ENCODE measurements around the gene FTO. TPM values are rescaled to one million over a fixed set of nuclear protein-coding genes. Genes with fewer than 3 reads are reported as not detected.

FTO gene
- total RNA-seq, 1 experiment from 2014 or later = 57.4 TPM

GRCh38 chr16:53792161-53792951, 88.4 kb downstream of the FTO start:
- Mint-ChIP-seq H3K27ac (no peak overlapping the region), H3K36me3 (no peaks in the 10 kb centered on the region), H3K27me3 (ENCODE audit: low read depth) (no peaks in the 10 kb centered on the region), H3K9me3 (no peaks in the 10 kb centered on the region), H3K4me1 (peaks cover 9% of the 10 kb centered on the region), H3K4me3 (no peak overlapping the region)
- DNase-seq (ENCODE audit: low spot score) = no peak
- CTCF ChIA-PET = interaction anchor here (0.7 kb wide), 1 partner anchor 793 kb away, joined by 3 read pairs; no protein-coding TSS in a partner anchor
- ATAC-seq = no peak
- no peak for TF ChIP-seq ZBTB43 (CRISPR knock-in tag; IDR thresholded peaks at IDR 0.05)
- TF ChIP-seq ARID4B (CRISPR knock-in tag; IDR thresholded peaks at IDR 0.05; ENCODE audit: borderline replicate concordance) = no peak
- no peak for TF ChIP-seq ESRRA (CRISPR knock-in tag; IDR thresholded peaks at IDR 0.05; ENCODE audit: borderline replicate concordance)
- no peak for TF ChIP-seq KAT7 (CRISPR knock-in tag; IDR thresholded peaks at IDR 0.05; ENCODE audit: borderline replicate concordance)
- no peak for TF ChIP-seq OVOL2 (CRISPR knock-in tag; IDR thresholded peaks at IDR 0.05; ENCODE audit: borderline replicate concordance)
- no peak for TF ChIP-seq RORB (CRISPR knock-in tag; IDR thresholded peaks at IDR 0.05)
- TF ChIP-seq ZNF423 (CRISPR knock-in tag; IDR thresholded peaks at IDR 0.05) = no peak
- no peak for TF ChIP-seq TEAD1 (CRISPR knock-in tag; IDR thresholded peaks at IDR 0.05)
- no peak for TF ChIP-seq ZNF317 (CRISPR knock-in tag; IDR thresholded peaks at IDR 0.05; ENCODE audit: borderline replicate concordance, low read depth)
- no peak for TF ChIP-seq GRHL2 (CRISPR knock-in tag; IDR thresholded peaks at IDR 0.05; ENCODE audit: insufficient replicate concordance, severe bottlenecking)
- no peak for TF ChIP-seq ATF3 (CRISPR knock-in tag; conservative IDR thresholded peaks at IDR 0.05)
- TF ChIP-seq ZNF138 (CRISPR knock-in tag; conservative IDR thresholded peaks at IDR 0.05) = no peak
- no peak for TF ChIP-seq FOXP4 (CRISPR knock-in tag; IDR thresholded peaks at IDR 0.05)
- POLR2A ChIA-PET = interaction anchor here (0.7 kb wide), 1 partner anchor 91 kb away, joined by 4 read pairs; no protein-coding TSS in a partner anchor

- 0 out of 2 replicates have a peak, but pooled peaks cover 6% of the 10 kb centered on the region for H3K36me3 Mint-ChIP-seq
- TF ChIP-seq FOXK1 (CRISPR knock-in tag; IDR thresholded peaks at IDR 0.05) (no peak), ZNF281 (CRISPR knock-in tag; IDR thresholded peaks at IDR 0.05) (no peak), ZSCAN18 (CRISPR knock-in tag; IDR thresholded peaks at IDR 0.05) (no peak)
- ATAC-seq = no peak
- H3K4me1 Mint-ChIP-seq = peaks cover 45% of the 10 kb centered on the region
- no peaks in the 10 kb centered on the region for H3K27me3 Mint-ChIP-seq (ENCODE audit: low read depth)
- POLR2A ChIA-PET = no interaction called here
- H3K27ac Mint-ChIP-seq = no peak overlapping the region
- peaks cover 6% of the 10 kb centered on the region for H3K9me3 Mint-ChIP-seq
- CTCF ChIA-PET = no interaction called here
- DNase-seq (ENCODE audit: low spot score) = no peak
- no peak overlapping the region for H3K4me3 Mint-ChIP-seq
These were observed 99.5 kb downstream of the FTO start for GRCh38 chr16:53803451-53803850.
